Stimulated activated CD8-positive, alpha-beta memory T cell treated with anti-CD3 and anti-CD28 coated beads, Interleukin-15, amount 100 ng/mL, for 24 hours (primary cell): ENCODE data around the gene NEUROD2.
"Not testable (repeated sequence)": the region's sequence is repeated elsewhere in the genome, so short reads cannot be mapped to it uniquely, and the experiment has no call there.

Experiments used
- DNase-seq: peaks from one replicate; pipeline ENCODE4 v3.0.0-alpha.2; 2020; ENCODE audit warnings: low read depth

NEUROD2 gene

DNA sequence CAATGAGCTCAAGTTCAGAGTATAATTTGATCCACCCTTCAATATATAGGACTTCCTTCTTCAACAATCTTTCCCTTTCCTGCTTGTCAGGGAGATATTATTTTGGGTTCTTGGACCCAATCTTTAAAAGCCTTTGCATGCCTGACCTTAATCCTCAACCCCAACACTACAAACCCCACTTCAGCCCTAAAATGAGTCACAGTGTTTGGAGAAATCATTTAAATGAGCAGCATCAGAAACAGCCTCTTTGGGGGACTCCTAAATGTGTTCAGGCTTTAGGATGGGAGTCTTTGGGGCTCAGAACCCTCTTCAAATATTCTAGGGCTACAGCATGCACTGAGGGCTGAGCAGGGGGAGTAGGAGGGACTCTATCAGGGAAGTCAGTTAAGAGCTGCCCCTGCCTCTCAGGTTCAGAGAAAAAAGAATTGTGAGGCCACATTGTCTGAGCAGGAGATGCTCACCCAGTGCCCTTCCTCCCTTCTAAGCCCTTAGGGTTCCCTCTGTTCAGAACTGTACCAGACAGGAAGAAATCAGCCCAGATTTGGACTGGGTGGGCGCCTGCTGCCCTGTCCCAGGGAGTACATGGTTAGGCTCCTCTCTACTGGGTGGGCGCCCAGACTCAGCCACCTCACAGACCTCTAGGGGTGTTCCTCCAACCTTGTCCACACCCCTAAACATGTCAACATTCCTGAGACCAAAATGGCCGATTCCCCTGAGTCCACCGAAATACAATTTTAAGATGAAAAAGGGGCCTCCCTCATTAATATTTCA lies 5.0 kb downstream of the NEUROD2 start:
- DNase-seq = no peak

DNA sequence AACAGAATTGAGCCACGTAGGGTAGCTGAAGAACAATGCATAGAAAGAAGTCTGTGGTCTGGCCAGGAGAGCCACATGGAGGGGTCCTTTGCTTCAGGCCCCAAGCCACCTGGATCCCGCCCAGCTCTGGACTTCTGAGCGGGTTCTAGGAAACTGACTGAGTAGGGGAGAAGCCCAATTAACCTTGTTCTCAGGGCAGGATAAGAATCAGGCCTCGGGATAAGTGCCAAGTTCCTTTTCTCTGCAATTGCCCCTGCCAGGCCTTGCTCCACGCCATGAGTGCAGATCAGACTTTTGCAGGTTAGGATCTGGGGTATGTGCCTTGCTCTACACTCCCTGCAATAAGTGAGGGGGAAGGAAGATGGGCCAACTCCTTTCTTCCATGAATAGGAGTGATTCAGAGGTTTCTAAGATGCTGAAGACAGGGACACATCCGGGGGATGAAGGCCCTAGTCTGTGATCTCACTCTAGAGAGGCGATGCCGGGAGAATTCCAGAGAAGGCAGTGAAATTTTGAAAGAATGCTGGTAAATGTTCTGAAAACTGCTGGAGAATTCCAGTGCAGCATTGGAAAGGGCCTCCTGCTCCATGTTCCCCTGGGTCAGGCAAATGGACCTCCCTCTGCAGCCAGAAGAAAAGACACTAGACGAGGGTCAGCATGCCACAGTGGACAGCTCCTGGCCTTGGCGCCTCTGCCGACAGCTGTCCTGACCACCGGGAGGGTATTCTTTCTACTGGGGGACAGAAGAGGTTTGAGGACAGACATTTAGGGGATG lies 5.8 kb downstream of the NEUROD2 start:
- DNase-seq = no peak

DNA sequence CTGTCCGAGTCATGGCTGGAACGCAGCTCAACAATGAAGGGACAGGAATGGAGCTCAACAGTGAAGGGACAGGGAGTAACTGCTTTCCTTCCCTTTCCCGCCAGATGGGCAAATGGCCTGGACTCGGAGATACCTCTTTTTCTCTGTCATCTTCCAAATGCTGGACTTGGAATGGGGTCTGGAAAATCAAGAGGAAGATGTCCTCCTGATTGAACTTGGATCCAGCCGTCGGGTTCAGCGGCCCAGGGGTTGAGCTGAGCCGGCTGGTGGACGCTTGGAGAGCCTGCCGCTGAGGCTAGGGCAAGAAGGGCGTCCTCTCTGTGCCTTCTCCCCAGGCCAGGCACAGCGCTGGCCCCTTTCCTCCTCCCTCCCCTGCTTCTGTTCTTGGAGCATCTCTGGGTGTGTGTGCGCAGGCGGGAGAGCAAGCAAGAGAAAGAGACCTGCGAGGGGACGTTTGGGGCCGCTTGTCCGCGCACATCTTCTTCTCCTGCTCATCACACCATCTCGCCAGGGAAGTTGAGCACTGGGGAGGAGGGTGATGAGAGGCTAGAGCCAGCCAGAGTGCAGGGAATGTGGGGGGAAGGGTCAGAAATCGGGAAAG lies 6.6 kb downstream of the NEUROD2 start:
- DNase-seq = no peak

DNA sequence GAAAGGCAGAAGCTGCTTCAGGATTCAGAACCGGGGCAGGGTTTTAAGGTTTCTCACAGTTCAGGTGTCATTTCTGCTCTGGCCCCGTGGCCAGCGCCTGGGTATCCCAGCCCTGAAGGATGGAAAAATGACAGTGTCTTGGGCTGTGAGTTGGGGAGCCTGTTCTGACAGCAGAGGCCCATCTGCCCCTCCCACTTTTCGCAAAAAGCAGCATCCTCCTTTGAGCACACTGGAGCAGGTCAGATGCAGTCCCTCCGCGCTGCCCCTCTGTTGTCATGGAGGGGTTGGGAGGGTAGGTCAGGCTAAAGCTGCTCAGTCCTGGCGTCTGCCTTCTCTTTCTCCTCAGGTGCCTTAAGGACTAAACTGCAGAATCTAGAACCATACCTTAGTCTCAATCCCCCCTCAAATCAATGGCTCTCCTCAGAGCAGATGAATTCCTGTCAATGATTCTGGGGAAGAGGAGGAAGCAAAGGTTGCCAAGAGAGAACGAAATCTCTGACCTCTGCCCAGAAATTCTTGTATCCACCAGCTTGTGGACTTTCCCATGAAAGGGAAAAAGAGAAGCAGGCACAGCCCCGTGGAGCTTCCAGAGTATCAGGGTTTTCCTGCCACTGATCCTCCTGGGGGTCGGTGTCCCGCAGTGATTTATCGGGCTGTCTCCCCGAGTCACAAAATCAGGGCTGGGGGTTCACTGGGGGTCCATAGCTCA lies 7.3 kb downstream of the NEUROD2 start:
- no peak for DNase-seq

DNA sequence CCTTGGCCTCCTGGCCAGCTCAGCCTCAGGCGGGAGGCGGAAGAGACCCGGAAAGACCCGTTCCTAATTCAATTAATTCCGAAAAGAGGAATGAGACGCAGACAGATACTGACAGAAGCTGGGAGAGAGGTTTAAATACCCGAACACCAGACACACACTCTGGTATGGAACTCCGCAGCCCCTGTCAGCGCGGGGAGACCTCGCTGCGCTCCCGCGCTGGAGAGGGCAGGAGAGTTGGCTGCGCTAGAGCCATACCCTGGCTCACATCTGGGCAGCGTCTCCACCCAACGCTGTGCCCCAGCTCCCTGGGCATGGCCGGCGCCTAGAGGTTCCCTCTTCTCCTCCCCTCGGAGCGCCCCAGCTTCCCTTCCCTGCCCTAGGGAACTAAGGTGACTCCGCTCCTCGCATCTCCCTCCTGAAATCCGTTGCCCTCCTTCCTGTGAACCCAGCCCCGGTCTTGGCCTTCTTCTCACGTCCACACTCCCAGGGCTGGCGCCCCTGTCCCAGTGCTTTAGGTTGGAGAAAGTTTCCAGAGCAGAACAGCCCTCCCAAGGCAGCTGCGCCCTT lies 8.0 kb downstream of the NEUROD2 start:
- DNase-seq = no peak

DNA sequence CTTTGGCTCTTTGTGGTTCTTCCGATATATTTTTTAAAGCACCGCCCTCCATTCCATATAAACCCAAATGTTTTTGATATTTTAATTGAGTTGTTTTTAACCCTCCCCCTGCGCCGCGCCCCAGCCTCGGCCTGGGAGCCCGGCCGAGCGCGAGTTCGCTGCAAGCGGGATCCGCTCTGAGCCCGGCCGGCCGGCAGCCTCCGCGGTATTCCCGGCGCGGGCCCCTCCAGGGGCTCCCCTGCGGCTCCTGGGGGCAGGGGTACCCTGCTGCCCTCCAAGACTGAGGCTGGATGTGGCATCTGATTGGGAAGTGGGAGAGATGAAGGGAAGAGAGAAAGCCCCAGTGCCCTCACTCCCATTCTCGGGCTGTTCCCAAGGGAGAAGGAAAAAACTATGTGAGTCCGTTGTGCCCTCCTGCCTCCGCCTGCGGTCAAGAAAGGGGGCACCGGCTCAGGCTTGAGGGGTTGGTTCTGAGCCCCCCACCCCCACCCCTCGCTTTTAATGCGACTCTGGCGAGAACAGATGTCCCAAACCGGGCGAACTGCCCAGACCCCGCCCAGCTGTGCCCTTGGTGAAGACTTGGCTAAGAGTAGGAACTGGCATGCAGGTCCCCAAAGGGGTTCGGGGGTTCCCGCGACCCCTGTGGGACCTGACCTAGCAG lies 8.6 kb downstream of the NEUROD2 start:
- DNase-seq = no peak

DNA sequence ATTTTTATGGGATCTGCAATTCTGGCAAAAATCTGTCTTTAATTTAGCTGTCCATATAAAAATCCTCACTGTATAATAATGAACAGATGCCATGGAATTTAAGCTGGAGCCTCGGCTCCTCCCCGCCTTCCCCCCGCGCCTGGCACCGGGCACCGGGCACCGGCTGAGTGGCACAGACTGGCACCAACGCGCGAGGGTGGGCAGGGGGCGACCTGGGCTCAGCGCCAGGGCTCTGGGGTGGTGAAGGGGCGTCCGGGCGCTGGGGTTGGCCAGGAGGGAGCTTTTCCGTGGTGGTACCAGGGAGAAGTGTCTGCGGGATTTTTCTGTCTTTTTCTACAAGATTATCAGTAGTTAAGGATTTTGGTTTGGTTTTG lies 9.1 kb downstream of the NEUROD2 start:
- DNase-seq = no peak

DNA sequence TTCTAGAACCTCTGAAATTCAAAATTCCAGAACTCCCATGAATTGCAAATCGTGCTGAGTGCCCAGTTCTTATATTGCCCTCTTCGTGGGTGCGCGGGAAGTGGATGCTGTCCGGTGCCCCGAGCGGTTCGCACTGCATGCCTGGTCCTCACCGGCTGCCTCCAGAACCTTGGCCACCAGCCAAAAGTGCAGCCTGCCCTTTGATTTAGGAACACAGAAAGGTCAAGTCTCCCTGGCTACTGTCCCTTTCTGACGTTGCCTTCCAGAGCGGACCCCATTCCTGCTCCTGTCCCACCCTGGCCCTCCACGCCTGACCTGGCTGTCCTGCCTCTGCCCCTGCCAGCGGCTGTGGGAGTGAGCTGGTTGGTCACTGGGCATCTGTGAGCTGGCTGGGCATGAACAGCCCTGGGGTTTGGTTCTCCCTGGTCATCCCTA lies 9.7 kb downstream of the NEUROD2 start:
- DNase-seq = no peak

DNA sequence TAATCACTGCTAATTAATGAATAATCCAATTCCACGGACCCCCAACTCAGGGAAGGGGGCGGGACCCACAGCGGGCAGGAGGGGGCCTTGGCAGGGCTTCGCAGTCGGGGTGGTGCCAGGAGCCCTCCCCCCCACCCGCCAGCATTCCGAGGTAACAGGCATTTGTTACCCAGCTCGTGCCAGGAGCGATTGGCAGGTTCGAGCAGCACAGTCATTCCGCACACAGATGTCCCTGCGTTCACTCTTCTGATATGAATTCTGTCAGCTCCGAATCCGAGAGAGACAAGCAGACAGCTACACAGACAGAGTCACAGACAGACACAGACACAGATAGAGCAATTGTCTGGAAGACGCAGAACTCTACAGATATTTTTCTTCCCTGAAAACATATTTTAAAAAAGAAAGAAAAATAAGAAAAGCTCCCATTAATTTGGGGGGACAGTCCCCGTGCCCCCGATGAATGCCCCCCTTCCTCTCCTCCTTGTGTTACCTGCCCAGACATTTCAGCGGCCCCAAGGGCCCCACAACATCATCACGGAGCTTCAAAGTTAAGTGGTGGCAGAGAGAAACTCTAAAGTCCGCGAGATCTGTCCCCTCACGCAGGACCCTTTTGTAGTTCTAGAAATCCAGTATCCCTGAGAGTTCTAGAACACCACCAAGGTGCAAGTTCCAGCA lies 10.2 kb downstream of the NEUROD2 start:
- DNase-seq = no peak

DNA sequence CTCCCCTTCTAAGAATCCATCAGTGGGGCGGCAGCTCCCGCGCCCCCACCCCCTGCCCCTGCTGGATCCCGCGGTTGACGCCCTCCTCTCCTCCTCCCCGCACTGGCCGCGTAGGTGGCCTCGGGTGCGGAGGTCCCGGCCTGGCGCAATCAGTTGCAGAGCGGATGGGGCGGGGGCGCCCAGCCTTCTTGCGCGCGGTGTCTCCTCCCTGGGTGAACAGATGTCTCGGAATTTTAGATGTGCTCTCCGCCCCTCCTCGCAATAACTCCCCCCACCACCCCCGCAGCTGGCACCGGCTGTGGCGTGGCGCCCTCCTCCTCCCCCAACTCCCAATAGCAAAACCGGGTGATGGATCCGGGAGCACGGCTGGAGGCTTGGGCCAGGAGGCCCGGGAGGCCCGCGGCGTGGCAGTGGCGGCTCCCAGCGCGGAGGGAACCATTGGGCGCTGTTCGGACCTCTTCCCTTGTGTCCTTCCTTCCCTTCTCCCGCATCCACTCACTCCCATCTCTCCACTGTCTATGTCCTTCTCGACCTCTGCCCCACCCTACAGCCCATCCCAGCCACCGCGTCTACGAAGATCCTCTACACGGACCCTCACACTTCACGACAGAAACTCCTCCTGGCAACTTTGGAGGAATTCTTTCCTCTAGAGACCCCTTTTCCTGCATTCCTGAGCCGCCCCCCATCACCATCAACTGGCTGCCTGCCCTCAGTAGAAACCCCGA lies 11.0 kb downstream of the NEUROD2 start:
- DNase-seq = no peak

DNA sequence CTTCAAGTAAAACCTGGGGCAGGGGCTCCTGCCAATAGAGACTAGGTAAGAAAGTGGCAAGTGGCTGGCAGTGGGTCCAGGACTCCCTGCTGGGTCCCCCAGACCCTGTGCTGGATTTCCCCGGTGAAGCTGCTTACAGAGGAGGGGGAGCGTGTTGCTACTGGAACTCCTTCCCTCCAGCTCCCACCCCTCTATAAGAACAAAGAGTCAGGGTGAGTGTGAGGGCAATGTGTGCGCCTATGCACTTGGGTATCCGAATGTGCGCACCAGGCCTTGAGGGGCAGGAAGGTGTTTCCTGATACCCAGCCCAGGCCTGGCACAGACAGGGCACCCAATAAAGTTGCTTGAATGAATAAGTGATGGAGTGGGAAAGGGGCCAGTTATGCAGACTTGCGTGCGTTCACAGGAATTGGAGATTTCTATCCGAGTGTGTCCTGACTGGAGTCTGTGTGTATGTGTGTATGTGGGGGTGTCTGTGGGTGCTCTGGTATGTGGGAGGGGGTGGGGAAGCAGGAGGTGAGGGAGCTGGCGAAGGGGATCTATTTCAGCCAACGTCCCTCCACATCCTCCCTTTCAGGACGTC lies 11.7 kb downstream of the NEUROD2 start:
- no peak for DNase-seq

DNA sequence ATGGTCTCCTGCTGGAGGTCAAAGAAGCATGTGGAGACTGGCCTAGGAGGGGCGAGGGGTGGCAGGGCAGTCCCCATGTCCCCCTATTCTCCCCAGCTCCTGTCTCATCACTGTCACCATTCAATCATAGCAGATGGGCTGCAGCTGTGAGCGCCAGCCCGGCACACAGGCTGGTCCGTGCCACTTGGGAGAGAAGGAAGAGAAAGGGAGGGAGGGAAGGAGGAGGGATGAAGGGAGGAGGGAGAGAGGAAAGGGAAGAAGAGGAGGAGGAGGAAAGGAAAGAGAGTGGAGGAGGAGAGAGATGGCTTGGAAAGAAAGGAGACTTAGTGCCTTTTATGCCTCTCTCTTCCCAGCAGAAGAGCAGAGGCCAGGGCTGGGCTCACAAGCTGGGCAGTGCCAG lies 12.4 kb downstream of the NEUROD2 start:
- no peak for DNase-seq

DNA sequence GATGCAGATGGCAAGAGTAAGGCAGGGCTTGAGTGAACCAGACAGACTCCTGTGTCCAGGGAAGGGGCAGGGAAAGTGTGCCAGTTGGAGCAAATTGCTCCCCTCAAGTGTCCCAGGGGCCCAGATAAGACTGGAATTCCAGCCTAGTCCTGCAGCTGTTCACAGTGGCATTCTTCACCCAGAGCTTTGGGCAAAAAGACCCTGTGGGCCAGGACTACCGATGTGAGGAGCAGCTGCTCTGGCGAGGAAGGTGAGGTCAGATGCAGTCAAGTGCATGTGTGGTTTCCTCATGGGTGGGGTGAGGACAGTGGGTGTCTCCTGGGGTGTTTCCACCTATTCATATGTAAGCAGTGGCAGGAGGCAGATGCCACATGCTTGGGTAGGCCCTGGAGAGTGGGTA lies 14.3 kb downstream of the NEUROD2 start:
- no peak for DNase-seq

DNA sequence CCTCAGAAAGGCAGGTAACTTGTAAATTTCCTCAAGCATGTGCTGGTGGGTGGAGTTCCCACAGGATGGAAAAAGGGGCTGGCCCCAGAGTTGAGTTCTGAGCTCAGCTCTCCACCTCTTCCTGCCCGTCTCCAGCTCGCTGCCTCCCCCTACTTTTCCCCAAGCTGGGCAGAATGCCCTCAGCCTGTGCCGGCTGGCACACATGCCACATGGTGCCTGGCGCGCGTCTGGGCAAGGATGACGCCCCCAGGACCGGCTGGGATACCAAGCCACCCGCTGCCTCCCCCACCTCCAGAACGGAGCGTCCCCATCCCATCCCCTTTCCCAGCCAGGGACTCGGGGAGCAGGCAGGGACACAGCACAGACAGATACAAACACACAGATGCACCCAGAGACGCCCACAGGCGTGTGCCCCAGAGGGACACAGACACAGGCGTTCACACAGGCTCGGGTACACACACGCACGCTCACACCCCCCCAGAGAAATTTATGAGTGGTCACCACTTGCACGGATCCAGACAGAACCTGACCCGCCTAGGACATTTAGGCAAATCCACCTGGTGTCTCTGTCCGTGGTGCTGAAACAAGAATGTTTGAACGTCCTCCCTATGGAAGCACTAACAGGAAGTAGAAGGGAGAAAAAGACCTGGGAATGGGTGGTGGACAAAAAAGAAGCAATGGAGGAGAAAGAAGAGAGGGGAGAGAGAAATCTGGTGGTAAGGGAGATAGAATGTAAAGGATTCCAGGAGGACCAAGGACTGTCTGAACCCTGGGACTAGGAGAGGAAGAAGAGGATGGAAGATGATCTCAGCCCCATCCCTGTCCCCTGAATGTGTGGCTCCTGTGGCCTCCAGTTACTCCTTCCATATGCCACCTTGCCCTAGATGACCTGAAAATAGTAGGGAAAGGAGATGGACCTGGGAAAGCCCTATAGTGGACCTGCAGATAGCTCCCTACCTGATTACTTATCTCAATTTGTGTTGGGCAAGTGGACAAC lies 15.5 kb downstream of the NEUROD2 start:
- no peak for DNase-seq

DNA sequence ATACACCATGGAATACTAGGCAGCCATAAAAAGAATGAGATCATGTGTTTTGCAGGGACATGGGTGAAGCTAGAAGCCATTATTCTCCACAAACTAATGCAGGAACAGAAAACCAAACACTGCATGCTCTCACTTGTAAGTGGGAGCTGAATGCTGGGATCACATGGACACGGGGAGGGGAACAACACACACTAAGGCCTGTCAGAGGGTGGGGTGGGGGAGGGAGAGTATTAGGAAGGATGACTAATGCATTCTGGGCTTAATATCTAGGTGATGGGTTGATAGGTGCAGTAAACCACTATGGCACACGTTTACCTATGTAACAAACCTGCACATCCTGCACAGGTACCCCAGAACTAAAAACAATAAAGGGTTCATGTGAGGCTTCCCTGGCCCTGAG lies 17.5 kb downstream of the NEUROD2 start:
- DNase-seq = not testable (repeated sequence)

DNA sequence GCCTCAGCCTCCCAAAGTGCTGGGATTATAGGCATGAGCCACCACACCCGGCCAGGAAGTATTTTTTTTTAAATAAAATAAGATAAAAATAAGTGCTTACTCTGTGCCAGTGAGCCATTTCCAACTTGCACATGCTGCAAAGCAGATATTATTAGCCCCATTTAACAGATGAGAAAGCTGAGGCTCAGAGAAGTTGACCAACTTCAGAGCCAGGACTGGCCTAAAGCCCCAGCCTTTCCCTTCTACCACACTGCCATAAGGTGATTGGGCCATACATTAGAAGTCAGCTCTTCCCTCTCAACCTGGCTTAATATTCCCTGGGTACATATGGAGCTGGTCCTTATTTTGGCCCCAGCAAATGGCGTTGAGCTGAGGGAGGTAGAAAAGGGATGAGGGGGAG lies 25.1 kb downstream of the NEUROD2 start:
- DNase-seq = no peak

DNA sequence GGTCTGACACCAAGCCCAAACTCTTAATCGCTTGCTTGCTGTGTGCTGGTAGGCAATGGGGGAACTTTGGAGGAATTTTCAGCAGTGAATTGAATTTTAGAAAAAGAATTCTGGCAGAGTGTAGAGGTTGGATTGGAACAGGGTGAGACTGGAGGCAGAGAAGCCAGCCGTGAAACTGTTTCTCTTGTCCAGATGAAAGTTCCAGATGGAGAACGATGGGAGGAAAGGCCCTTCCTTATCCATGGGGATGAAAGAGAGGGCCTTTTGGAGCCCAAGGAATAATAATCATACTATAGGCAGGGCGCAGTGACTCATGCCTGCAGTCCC lies 26.0 kb downstream of the NEUROD2 start:
- no peak for DNase-seq

DNA sequence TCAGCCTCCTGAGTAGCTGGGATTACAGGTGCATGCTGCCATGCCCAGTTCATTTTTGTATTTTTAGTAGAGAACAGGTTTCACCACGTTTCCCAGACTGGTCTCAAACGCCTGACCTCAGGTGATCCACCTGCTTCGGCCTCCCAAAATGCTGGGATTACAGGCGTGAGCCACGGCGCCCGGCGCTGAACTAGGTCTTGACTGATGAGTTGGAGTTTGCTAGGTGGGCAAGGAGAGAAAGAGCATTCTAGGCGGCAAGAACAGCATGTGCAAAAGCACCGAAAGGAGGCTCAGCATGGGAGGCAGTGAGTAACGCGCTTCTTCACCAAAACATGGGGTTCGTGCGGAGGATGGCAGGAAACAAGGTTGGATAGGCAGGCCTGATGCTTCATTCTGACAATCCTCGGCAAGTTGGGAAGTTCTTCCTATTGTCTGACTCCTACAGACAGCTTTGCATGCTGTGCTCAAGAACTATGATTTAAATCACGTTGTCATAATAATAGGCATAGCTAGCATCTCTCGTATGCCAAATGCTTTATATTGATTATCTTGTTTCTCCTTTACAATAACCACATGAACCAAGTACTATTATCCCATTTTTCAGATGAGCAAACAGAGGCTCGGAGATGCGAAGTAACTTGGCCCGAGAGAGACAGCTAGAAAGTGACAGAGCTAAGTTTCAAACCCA lies 26.5 kb downstream of the NEUROD2 start:
- DNase-seq = no peak
